NB4 (cell line): ENCODE measurements around the gene GRAMD2A.

Source experiments
- CTCF ChIP-seq: IDR thresholded peaks from one replicate; pipeline ENCODE4 v1.5.1; 2012; ENCODE audit warnings: low read depth, low read length
- POLR2A ChIP-seq: IDR thresholded peaks from 2 replicates; pipeline ENCODE4 v1.6.1; 2011; ENCODE audit warnings: mild to moderate bottlenecking; ENCODE audit not compliant: insufficient read length; ENCODE audit errors: extremely low read depth

- TF ChIP-seq CTCF (no peak), POLR2A (no peak)
Measured at GRCh38 chr15:72169236-72169920, 28.2 kb downstream of the GRAMD2A start.
